T-helper 9 cell (primary cell): Measurements from ENCODE around the gene CAMKMT.

ENCODE experiments used
- DNase-seq: peaks from one replicate; pipeline ENCODE4 v3.0.0-alpha.2; 2020
- total RNA-seq, 2 donors: gene quantifications; one replicate each; lab custom pipeline; 2026; lab: John Stamatoyannopoulos, UW

Gene CAMKMT
- total RNA-seq: 8.0 to 10.1 reads per million in 2 donors

GRCh38 chr2:44361330-44362206 lies at the start of gene CAMKMT, which contains the start of gene PREPL:
Gene CAMKMT (plus strand): TSS chr2:44361947.
Gene PREPL (minus strand): TSS chr2:44361494. CDS start chr2:44346342, 15,152 bp downstream.
- DNase-seq: peak; percentile 98

GRCh38 chr2:44314362-44314761 lies 47.4 kb upstream of the CAMKMT start:
- no peak for DNase-seq

GRCh38 chr2:44315945-44316344 lies 45.8 kb upstream of the CAMKMT start:
- DNase-seq: no peak

- DNase-seq: no peak
Measured at GRCh38 chr2:44320832-44321231, 40.9 kb upstream of the CAMKMT start.

- DNase-seq: no peak
Measured at GRCh38 chr2:44321360-44321759, 40.4 kb upstream of the CAMKMT start.

- DNase-seq: no peak
Measured at GRCh38 chr2:44324971-44325426, 36.7 kb upstream of the CAMKMT start.

GRCh38 chr2:44325897-44326296 lies 35.9 kb upstream of the CAMKMT start:
- no peak for DNase-seq

- no peak for DNase-seq
Measured at GRCh38 chr2:44326548-44327264, 35.0 kb upstream of the CAMKMT start.

GRCh38 chr2:44328750-44329149 lies 33.0 kb upstream of the CAMKMT start:
- DNase-seq: no peak

GRCh38 chr2:44329343-44329742 lies 32.4 kb upstream of the CAMKMT start:
- no peak for DNase-seq

GRCh38 chr2:44330801-44331200 lies 30.9 kb upstream of the CAMKMT start:
- DNase-seq: no peak

GRCh38 chr2:44333994-44334393 lies 27.8 kb upstream of the CAMKMT start:
- DNase-seq: no peak

GRCh38 chr2:44335806-44336538 lies 25.8 kb upstream of the CAMKMT start:
- DNase-seq: no peak

GRCh38 chr2:44342854-44343253 lies 18.9 kb upstream of the CAMKMT start:
- DNase-seq: no peak

- no peak for DNase-seq
Measured at GRCh38 chr2:44347526-44347925, 14.2 kb upstream of the CAMKMT start.

- DNase-seq: no peak
Measured at GRCh38 chr2:44348400-44348799, 13.3 kb upstream of the CAMKMT start.

GRCh38 chr2:44349506-44349905 lies 12.2 kb upstream of the CAMKMT start:
- no peak for DNase-seq

GRCh38 chr2:44351088-44351487 lies 10.7 kb upstream of the CAMKMT start:
- DNase-seq: no peak

- no peak for DNase-seq
Measured at GRCh38 chr2:44351676-44352075, 10.1 kb upstream of the CAMKMT start.

- DNase-seq: no peak
Measured at GRCh38 chr2:44352510-44352909, 9.2 kb upstream of the CAMKMT start.

GRCh38 chr2:44354761-44355160 lies 7.0 kb upstream of the CAMKMT start:
- DNase-seq: no peak

GRCh38 chr2:44358503-44358902 lies 3.2 kb upstream of the CAMKMT start:
- DNase-seq: peak; percentile 13

GRCh38 chr2:44360749-44361329 lies 908 bp upstream of the CAMKMT start:
- no peak for DNase-seq
